ENCODE results near the gene CNOT8.
"Not testable (repeated sequence)": the region's sequence is repeated elsewhere in the genome, so short reads cannot be mapped to it uniquely, and the experiment has no call there.

CNOT8 gene

GRCh38 chr5:154823605-154824004 lies 34.8 kb upstream of the CNOT8 start:
- Histone ChIP-seq H3K4me1 (no peaks in the 10 kb centered on the region), H3K4me3 (no peak overlapping the region), H3K27me3 (ENCODE audit: low read depth) (no peaks in the 10 kb centered on the region), H3K36me3 (replicated peaks) (peaks cover 15% of the 10 kb centered on the region), H3K9me3 (no peaks in the 10 kb centered on the region)
- in situ Hi-C loops (cut with MboI; ENCODE audit: low sequenced_read_pairs) = no loop called here
- no peak for DNase-seq (ENCODE audit: low spot score in 2 of 2)

- no peaks in the 10 kb centered on the region for H3K9me3 ChIP-seq
- no peaks in the 10 kb centered on the region for H3K4me1 ChIP-seq
- H3K27me3 ChIP-seq (ENCODE audit: low read depth) = no peaks in the 10 kb centered on the region
- in situ Hi-C loops (cut with MboI; ENCODE audit: low sequenced_read_pairs) = no loop called here
- no peak overlapping the region for H3K4me3 ChIP-seq
- no peak for DNase-seq (ENCODE audit: low spot score in 2 of 2)
- H3K36me3 ChIP-seq (replicated peaks) = peaks cover 15% of the 10 kb centered on the region
Measured at GRCh38 chr5:154824070-154824469, 34.4 kb upstream of the CNOT8 start.

GRCh38 chr5:154829181-154829588 lies 29.2 kb upstream of the CNOT8 start:
- Histone ChIP-seq H3K36me3 (replicated peaks) (peaks cover 19% of the 10 kb centered on the region), H3K4me3 (no peak overlapping the region), H3K27me3 (ENCODE audit: low read depth) (no peaks in the 10 kb centered on the region), H3K9me3 (no peaks in the 10 kb centered on the region), H3K4me1 (no peaks in the 10 kb centered on the region)
- no peak for DNase-seq (ENCODE audit: low spot score in 2 of 2)
- in situ Hi-C loops (cut with MboI; ENCODE audit: low sequenced_read_pairs) = no loop called here

GRCh38 chr5:154829589-154830218 lies 28.7 kb upstream of the CNOT8 start:
- DNase-seq (ENCODE audit: low spot score in 2 of 2) = no peak
- in situ Hi-C loops (cut with MboI; ENCODE audit: low sequenced_read_pairs) = no loop called here
- H3K27me3 ChIP-seq (ENCODE audit: low read depth) = no peaks in the 10 kb centered on the region
- no peaks in the 10 kb centered on the region for H3K9me3 ChIP-seq
- no peaks in the 10 kb centered on the region for H3K4me1 ChIP-seq
- H3K4me3 ChIP-seq = no peak overlapping the region
- H3K36me3 ChIP-seq (replicated peaks) = peaks cover 19% of the 10 kb centered on the region

- H3K9me3 ChIP-seq = no peaks in the 10 kb centered on the region
- no peaks in the 10 kb centered on the region for H3K27me3 ChIP-seq (ENCODE audit: low read depth)
- in situ Hi-C loops (cut with MboI; ENCODE audit: low sequenced_read_pairs) = no loop called here
- no peak for DNase-seq (ENCODE audit: low spot score in 2 of 2)
- H3K4me1 ChIP-seq = no peaks in the 10 kb centered on the region
- H3K36me3 ChIP-seq (replicated peaks) = peaks cover 19% of the 10 kb centered on the region
- H3K4me3 ChIP-seq = no peak overlapping the region
Measured at GRCh38 chr5:154830219-154830595, 28.2 kb upstream of the CNOT8 start.

GRCh38 chr5:154830596-154830995 lies 27.8 kb upstream of the CNOT8 start:
- Histone ChIP-seq H3K36me3 (replicated peaks) (peaks cover 19% of the 10 kb centered on the region), H3K4me3 (no peak overlapping the region), H3K9me3 (no peaks in the 10 kb centered on the region), H3K27me3 (ENCODE audit: low read depth) (no peaks in the 10 kb centered on the region), H3K4me1 (no peaks in the 10 kb centered on the region)
- DNase-seq (ENCODE audit: low spot score in 2 of 2) = no peak
- in situ Hi-C loops (cut with MboI; ENCODE audit: low sequenced_read_pairs) = no loop called here

GRCh38 chr5:154831451-154831850 lies 27.0 kb upstream of the CNOT8 start:
- no peak for DNase-seq (ENCODE audit: low spot score in 2 of 2)
- no peaks in the 10 kb centered on the region for H3K9me3 ChIP-seq
- no peaks in the 10 kb centered on the region for H3K4me1 ChIP-seq
- in situ Hi-C loops (cut with MboI; ENCODE audit: low sequenced_read_pairs) = no loop called here
- no peak overlapping the region for H3K4me3 ChIP-seq
- peaks cover 19% of the 10 kb centered on the region for H3K36me3 ChIP-seq (replicated peaks)
- H3K27me3 ChIP-seq (ENCODE audit: low read depth) = no peaks in the 10 kb centered on the region

GRCh38 chr5:154832804-154833203 lies 25.6 kb upstream of the CNOT8 start:
- H3K36me3 ChIP-seq (replicated peaks) = peaks cover 19% of the 10 kb centered on the region
- H3K27me3 ChIP-seq (ENCODE audit: low read depth); in situ Hi-C loops (cut with MboI; ENCODE audit: low sequenced_read_pairs); DNase-seq (ENCODE audit: low spot score in 2 of 2); H3K4me3 ChIP-seq; H3K4me1 ChIP-seq; H3K9me3 ChIP-seq: not testable (repeated sequence)

- H3K36me3 ChIP-seq (replicated peaks) = peaks cover 19% of the 10 kb centered on the region
- DNase-seq (ENCODE audit: low spot score in 2 of 2) = no peak
- H3K4me3 ChIP-seq = no peak overlapping the region
- no peaks in the 10 kb centered on the region for H3K27me3 ChIP-seq (ENCODE audit: low read depth)
- no peaks in the 10 kb centered on the region for H3K9me3 ChIP-seq
- H3K4me1 ChIP-seq = no peaks in the 10 kb centered on the region
- in situ Hi-C loops (cut with MboI; ENCODE audit: low sequenced_read_pairs) = no loop called here
Measured at GRCh38 chr5:154834053-154834452, 24.4 kb upstream of the CNOT8 start.

GRCh38 chr5:154835701-154836052 lies 22.8 kb upstream of the CNOT8 start:
- H3K36me3 ChIP-seq (replicated peaks) = peaks cover 15% of the 10 kb centered on the region
- in situ Hi-C loops (cut with MboI; ENCODE audit: low sequenced_read_pairs); DNase-seq (ENCODE audit: low spot score in 2 of 2); H3K27me3 ChIP-seq (ENCODE audit: low read depth); H3K4me3 ChIP-seq; H3K9me3 ChIP-seq; H3K4me1 ChIP-seq: not testable (repeated sequence)

- Histone ChIP-seq H3K9me3 (no peaks in the 10 kb centered on the region), H3K4me3 (no peak overlapping the region), H3K4me1 (no peaks in the 10 kb centered on the region), H3K27me3 (ENCODE audit: low read depth) (no peaks in the 10 kb centered on the region), H3K36me3 (replicated peaks) (peaks cover 13% of the 10 kb centered on the region)
- DNase-seq (ENCODE audit: low spot score in 2 of 2) = no peak
- in situ Hi-C loops (cut with MboI; ENCODE audit: low sequenced_read_pairs) = no loop called here
Measured at GRCh38 chr5:154836225-154836624, 22.2 kb upstream of the CNOT8 start.

- H3K4me3 ChIP-seq = no peak overlapping the region
- peaks cover 5% of the 10 kb centered on the region for H3K36me3 ChIP-seq (replicated peaks)
- H3K4me1 ChIP-seq = no peaks in the 10 kb centered on the region
- in situ Hi-C loops (cut with MboI; ENCODE audit: low sequenced_read_pairs) = no loop called here
- no peaks in the 10 kb centered on the region for H3K9me3 ChIP-seq
- H3K27me3 ChIP-seq (ENCODE audit: low read depth) = no peaks in the 10 kb centered on the region
- no peak for DNase-seq (ENCODE audit: low spot score in 2 of 2)
Measured at GRCh38 chr5:154837009-154837901, 21.2 kb upstream of the CNOT8 start.

GRCh38 chr5:154840435-154841272 lies 17.8 kb upstream of the CNOT8 start:
- H3K4me3 ChIP-seq = no peak overlapping the region
- H3K4me1 ChIP-seq = no peaks in the 10 kb centered on the region
- DNase-seq (ENCODE audit: low spot score in 2 of 2) = no peak
- in situ Hi-C loops (cut with MboI; ENCODE audit: low sequenced_read_pairs) = no loop called here
- no peaks in the 10 kb centered on the region for H3K27me3 ChIP-seq (ENCODE audit: low read depth)
- no peaks in the 10 kb centered on the region for H3K36me3 ChIP-seq (replicated peaks)
- H3K9me3 ChIP-seq = no peaks in the 10 kb centered on the region

GRCh38 chr5:154841273-154841661 lies 17.2 kb upstream of the CNOT8 start:
- DNase-seq (ENCODE audit: low spot score in 2 of 2) = no peak
- Histone ChIP-seq H3K36me3 (replicated peaks) (no peaks in the 10 kb centered on the region), H3K27me3 (ENCODE audit: low read depth) (no peaks in the 10 kb centered on the region), H3K9me3 (no peaks in the 10 kb centered on the region), H3K4me3 (no peak overlapping the region), H3K4me1 (no peaks in the 10 kb centered on the region)
- in situ Hi-C loops (cut with MboI; ENCODE audit: low sequenced_read_pairs) = no loop called here

Measured in HAP-1 (cell line).